NB4 (cell line): Measurements from ENCODE around the gene MCTP1.

Source experiments
- POLR2A ChIP-seq: IDR thresholded peaks from 2 replicates; pipeline ENCODE4 v1.6.1; 2011; ENCODE audit warnings: mild to moderate bottlenecking; ENCODE audit not compliant: insufficient read length; ENCODE audit errors: extremely low read depth
- TF ChIP-seq, protein P1 (sequence below): IDR thresholded peaks from one replicate; pipeline ENCODE4 v1.5.1; 2012; ENCODE audit warnings: low read depth, low read length

DNA sequence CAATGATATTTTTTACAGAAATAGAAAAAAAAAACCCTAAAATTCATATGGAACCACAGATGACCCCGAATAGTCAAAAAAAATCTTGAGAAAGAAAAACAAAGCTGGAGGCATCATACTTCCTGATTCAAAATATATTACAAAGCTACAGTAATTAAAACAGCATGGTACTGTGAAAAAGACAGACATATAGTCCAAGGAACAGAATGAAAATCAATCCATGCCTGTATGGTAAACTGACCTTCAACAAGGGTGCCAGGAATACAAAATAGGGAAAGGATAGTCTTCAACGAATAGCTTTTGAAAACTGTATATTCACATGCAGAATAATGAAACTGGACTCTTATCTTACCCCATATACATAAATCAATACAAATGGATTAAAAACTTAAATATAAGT lies 307.5 kb downstream of the MCTP1 start:
- TF ChIP-seq POLR2A = no peak
- TF ChIP-seq, protein P1, sequence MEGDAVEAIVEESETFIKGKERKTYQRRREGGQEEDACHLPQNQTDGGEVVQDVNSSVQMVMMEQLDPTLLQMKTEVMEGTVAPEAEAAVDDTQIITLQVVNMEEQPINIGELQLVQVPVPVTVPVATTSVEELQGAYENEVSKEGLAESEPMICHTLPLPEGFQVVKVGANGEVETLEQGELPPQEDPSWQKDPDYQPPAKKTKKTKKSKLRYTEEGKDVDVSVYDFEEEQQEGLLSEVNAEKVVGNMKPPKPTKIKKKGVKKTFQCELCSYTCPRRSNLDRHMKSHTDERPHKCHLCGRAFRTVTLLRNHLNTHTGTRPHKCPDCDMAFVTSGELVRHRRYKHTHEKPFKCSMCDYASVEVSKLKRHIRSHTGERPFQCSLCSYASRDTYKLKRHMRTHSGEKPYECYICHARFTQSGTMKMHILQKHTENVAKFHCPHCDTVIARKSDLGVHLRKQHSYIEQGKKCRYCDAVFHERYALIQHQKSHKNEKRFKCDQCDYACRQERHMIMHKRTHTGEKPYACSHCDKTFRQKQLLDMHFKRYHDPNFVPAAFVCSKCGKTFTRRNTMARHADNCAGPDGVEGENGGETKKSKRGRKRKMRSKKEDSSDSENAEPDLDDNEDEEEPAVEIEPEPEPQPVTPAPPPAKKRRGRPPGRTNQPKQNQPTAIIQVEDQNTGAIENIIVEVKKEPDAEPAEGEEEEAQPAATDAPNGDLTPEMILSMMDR = no peak
